Dermis lymphatic vessel endothelial cell (primary cell): Measurements from ENCODE around the gene RANBP3. TPM values are rescaled to one million over a fixed set of nuclear protein-coding genes. Genes with fewer than 3 reads are reported as not detected.

Source experiments
- total RNA-seq: library from RNA; depleted of rRNA; stranded (reverse); fragments of >200 nt; gene quantifications from 2 replicates; pipeline ENCODE4 v1.2.1, GENCODE V29; 2014

Gene RANBP3
- 26.3 and 29.0 TPM in 2 replicates for total RNA-seq

DNA sequence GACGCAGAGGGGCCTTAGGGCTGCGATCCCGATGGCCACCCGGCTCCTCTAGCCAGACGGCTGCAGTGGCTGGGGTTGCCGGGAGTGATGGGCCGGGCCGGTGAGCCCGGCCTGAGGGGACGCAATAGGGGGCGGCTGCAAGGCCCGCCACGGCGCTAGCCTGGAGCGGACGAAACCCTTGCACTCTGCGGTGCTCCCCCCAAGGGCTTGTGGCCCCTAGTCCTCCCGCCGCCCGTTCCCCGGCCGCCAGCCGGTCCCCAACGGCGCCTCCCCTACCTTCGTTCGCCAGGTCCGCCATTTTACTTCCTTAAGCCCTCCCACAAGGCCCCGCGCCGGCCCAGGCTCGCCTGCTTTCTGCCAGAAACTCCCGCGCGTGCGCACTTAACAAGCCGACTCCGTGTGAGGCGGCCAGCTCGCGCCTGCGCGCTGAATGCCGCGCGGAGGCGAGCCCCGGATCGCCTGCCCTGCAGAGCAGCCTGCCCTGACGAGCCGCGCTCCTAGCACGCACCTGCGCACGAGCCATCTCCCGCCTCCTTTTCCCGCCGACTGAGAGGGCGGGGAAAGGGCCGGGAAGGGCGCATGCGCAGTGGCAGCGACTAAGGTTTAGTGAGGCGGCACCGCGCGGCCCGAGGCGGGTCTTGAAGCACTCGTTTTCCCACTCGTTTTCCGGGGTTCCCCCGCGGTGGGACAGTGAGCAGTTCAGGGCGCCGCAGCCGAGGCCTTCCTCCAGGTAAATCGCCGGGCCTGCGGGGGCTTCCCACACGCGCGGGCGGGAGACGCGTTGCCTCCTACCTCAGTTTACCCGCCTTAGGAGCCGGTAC is at the start of gene RANBP3:
Gene RANBP3 (minus strand): TSS at position 356 of the 821 bp plus-strand sequence. CDS start 58 bp downstream, at position 298.

DNA sequence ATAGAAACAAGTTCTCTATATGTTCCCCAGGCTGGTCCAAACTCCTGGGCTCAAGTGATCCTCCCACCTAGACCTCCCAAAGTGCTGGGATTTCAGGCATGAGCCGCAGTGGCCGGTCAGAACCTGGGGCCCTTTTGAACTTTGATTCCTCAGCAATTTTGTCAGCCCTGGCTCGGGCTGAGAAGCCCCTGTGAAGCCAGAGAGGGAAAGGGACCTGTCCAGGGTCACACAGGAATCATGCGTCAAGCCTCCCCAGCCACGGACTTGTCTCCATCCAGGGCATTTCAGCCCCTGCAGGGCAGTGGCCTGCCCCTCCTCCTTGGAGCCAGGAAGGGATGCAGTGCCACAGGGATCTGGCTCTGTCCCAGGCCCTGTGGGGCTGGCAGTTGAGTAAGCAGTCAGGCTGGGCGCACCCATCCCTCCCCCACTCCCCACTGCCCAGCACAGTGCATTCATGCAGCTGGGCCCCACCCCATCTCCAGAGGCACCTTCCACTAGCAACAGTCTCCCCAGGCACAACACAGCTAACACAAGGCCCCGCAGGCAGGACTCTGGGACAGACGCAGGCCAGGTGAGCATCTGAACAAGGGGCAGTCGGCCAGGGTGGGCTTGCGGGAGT is 64.1 kb downstream of the RANBP3 start, which contains the start of gene CAPS:
Gene CAPS (plus strand): TSS at position 516 of the 619 bp plus-strand sequence. CDS start 153 bp downstream, outside the sequence.

GRCh38 chr19:5904352-5905113 is 73.4 kb downstream of the RANBP3 start, which contains the start of gene VMAC:
TSS of gene VMAC (plus strand) at chr19:5904872. CDS start at chr19:5904891, 19 bp downstream.

DNA sequence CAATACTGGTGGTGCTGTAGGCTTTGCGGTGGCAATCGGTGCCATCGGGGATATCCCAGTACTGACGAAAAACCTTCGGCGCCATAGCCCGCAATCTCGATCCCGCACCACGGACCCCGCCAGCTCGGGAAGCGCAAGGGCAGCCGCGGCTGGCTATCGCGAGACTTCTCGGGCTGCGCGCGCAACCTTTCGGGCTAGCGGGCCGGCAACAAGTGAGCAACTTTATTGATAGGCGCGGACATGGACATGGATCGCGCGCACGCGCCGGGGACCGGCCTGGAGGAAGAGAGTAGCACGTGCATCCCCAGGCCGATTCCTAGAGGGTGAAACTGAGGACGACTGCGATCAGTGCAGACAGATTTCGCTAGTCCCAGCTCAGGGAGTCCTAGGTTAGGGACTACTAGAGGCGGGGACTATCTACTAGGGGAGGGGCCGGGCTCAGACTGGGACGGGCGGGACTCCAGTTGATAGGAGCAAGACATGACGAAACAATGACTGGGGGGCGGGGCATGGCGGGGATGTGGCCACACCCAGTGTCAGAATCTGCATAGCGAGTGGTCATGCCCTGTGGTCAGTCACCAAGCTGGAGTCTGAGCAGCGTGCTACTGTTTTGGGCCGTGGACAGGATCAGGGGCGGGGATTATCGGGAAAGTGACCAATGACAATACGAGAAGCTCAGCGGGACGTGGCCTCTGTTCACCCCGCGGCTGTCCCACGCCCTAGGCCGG is 74.2 kb downstream of the RANBP3 start, which contains the start of gene NDUFA11:
Gene NDUFA11 (minus strand): TSS at position 167 of the 728 bp plus-strand sequence. CDS start 82 bp downstream, at position 85.

Other genes starting within 250 kb of the RANBP3 start
- gene PRR22, start 193.4 kb downstream of the RANBP3 start, total RNA-seq = 0.26 and 0.33 TPM in 2 replicates
- gene DUS3L, start 187.0 kb downstream of the RANBP3 start, total RNA-seq = 20.8 and 27.1 TPM in 2 replicates
- 0.26 and 0.65 TPM in 2 replicates for gene NRTN, start 173.1 kb downstream of the RANBP3 start, total RNA-seq
- not detected in 2 replicates for gene FUT6, start 138.4 kb downstream of the RANBP3 start, total RNA-seq
- not detected in 2 replicates for gene FUT3, start 126.7 kb downstream of the RANBP3 start, total RNA-seq
- not detected in 2 replicates for gene FUT5, start 107.6 kb downstream of the RANBP3 start, total RNA-seq
- gene NDUFA11, start 74.3 kb downstream of the RANBP3 start, total RNA-seq = 174 and 234 TPM in 2 replicates
- gene VMAC, start 73.3 kb downstream of the RANBP3 start, total RNA-seq = 5.9 and 7.9 TPM in 2 replicates
- 3.3 and 4.9 TPM in 2 replicates for gene CAPS, start 63.9 kb downstream of the RANBP3 start, total RNA-seq
- 1.8 and 2.4 TPM in 2 replicates for gene RFX2, start 132.4 kb upstream of the RANBP3 start, total RNA-seq
- gene ACSBG2, start 157.5 kb upstream of the RANBP3 start, total RNA-seq = not detected in 2 replicates